WTC11 (cell line): ENCODE measurements around the gene SPDYC. TPM values are rescaled to one million over a fixed set of nuclear protein-coding genes. Genes with fewer than 3 reads are reported as not detected.

Experiments
- ATAC-seq: fragments of 200-7000 bp; cut with Tn5 transposase; 2 replicates; pipeline ENCODE4 v1.10.0; 2021; ENCODE audit warnings: mild to moderate bottlenecking, moderate library complexity
- CTCF ChIA-PET: fragments of 300-600 bp; sonication (Branson Sonifier 250); formaldehyde crosslinking; loops from one replicate; lab custom pipeline; 2021; ENCODE audit warnings: antibody characterized with exemption; lab: Charles Lee
- POLR2A ChIA-PET: fragments of 350-600 bp; sonication (Branson Sonifier 250); formaldehyde crosslinking; loops from one replicate; lab custom pipeline; 2021; ENCODE audit warnings: antibody characterized with exemption; lab: Charles Lee
- DNase-seq: peaks from one replicate; pipeline ENCODE4 v3.0.0; 2021; ENCODE audit warnings: low spot score
- H3K27ac Mint-ChIP-seq: 2 replicates; pipeline ENCODE4 v1.8.0; 2021; ENCODE audit warnings: mixed read lengths
- H3K27me3 Mint-ChIP-seq: 2 replicates; pipeline ENCODE4 v1.8.0; 2021; ENCODE audit warnings: low read depth, mild to moderate bottlenecking, moderate library complexity, mixed read lengths
- H3K36me3 Mint-ChIP-seq: 2 replicates; pipeline ENCODE4 v1.8.0; 2021; ENCODE audit warnings: mixed read lengths
- H3K4me1 Mint-ChIP-seq: 2 replicates; pipeline ENCODE4 v1.8.0; 2022; ENCODE audit warnings: mixed read lengths
- H3K4me3 Mint-ChIP-seq: 2 replicates; pipeline ENCODE4 v1.8.0; 2021; ENCODE audit warnings: mild to moderate bottlenecking, moderate library complexity, mixed read lengths
- H3K9me3 Mint-ChIP-seq: 2 replicates; pipeline ENCODE4 v1.8.0; 2021; ENCODE audit warnings: mixed read lengths
- AFF4 ChIP-seq: sonication (generic); formaldehyde crosslinking; IDR thresholded peaks from 2 replicates; pipeline ENCODE4 v1.8.1; 2023; ENCODE audit warnings: mild to moderate bottlenecking, missing genetic modification reagents, borderline replicate concordance
- ARID4B ChIP-seq: sonication (generic); formaldehyde crosslinking; IDR thresholded peaks from 2 replicates; pipeline ENCODE4 v1.8.0; 2023; ENCODE audit warnings: missing genetic modification reagents, mild to moderate bottlenecking, borderline replicate concordance
- CREB1 ChIP-seq: sonication (generic); formaldehyde crosslinking; IDR thresholded peaks from 2 replicates; pipeline ENCODE4 v1.8.0; 2023; ENCODE audit warnings: mild to moderate bottlenecking, missing genetic modification reagents
- E2F1 ChIP-seq: sonication (generic); formaldehyde crosslinking; IDR thresholded peaks from 2 replicates; pipeline ENCODE4 v1.8.0; 2022; ENCODE audit warnings: mild to moderate bottlenecking, missing genetic modification reagents
- E2F4 ChIP-seq: sonication (generic); formaldehyde crosslinking; IDR thresholded peaks from 2 replicates; pipeline ENCODE4 v1.8.1; 2022; ENCODE audit warnings: low read depth, mild to moderate bottlenecking, moderate library complexity, missing genetic modification reagents, borderline replicate concordance
- ESRRA ChIP-seq: sonication (generic); formaldehyde crosslinking; IDR thresholded peaks from 2 replicates; pipeline ENCODE4 v1.8.1; 2022; ENCODE audit warnings: mild to moderate bottlenecking, missing genetic modification reagents, borderline replicate concordance
- FOXK1 ChIP-seq: sonication (generic); formaldehyde crosslinking; IDR thresholded peaks from 2 replicates; pipeline ENCODE4 v1.8.0; 2022; ENCODE audit warnings: mild to moderate bottlenecking, moderate library complexity, missing genetic modification reagents
- FOXP1 ChIP-seq: sonication (generic); formaldehyde crosslinking; IDR thresholded peaks from 2 replicates; pipeline ENCODE4 v1.8.0; 2022; ENCODE audit warnings: missing genetic modification reagents, mild to moderate bottlenecking, moderate library complexity, borderline replicate concordance
- GABPB1 ChIP-seq: sonication (generic); formaldehyde crosslinking; IDR thresholded peaks from 2 replicates; pipeline ENCODE4 v1.8.1; 2023; ENCODE audit warnings: mild to moderate bottlenecking, missing genetic modification reagents
- JUN ChIP-seq: sonication (generic); formaldehyde crosslinking; IDR thresholded peaks from 2 replicates; pipeline ENCODE4 v1.8.0; 2023; ENCODE audit warnings: mild to moderate bottlenecking, missing genetic modification reagents
- NR2C2 ChIP-seq: sonication (generic); formaldehyde crosslinking; IDR thresholded peaks from 2 replicates; pipeline ENCODE4 v1.8.0; 2022; ENCODE audit warnings: mild to moderate bottlenecking, missing genetic modification reagents
- NR3C1 ChIP-seq: sonication (generic); formaldehyde crosslinking; conservative IDR thresholded peaks from 2 replicates; pipeline ENCODE4 v1.8.1; 2023; ENCODE audit warnings: low read depth, mild to moderate bottlenecking, missing genetic modification reagents
- RELA ChIP-seq: sonication (generic); formaldehyde crosslinking; IDR thresholded peaks from 2 replicates; pipeline ENCODE4 v1.8.1; 2022; ENCODE audit warnings: missing genetic modification reagents, mild to moderate bottlenecking, borderline replicate concordance
- SMAD3 ChIP-seq: sonication (generic); formaldehyde crosslinking; IDR thresholded peaks from 2 replicates; pipeline ENCODE4 v1.8.0; 2022; ENCODE audit warnings: missing genetic modification reagents, mild to moderate bottlenecking, borderline replicate concordance
- SP1 ChIP-seq: sonication (generic); formaldehyde crosslinking; conservative IDR thresholded peaks from 2 replicates; pipeline ENCODE4 v1.8.1; 2022; ENCODE audit warnings: missing genetic modification reagents
- TEAD1 ChIP-seq: sonication (generic); formaldehyde crosslinking; IDR thresholded peaks from 2 replicates; pipeline ENCODE4 v1.8.0; 2022; ENCODE audit warnings: mild to moderate bottlenecking, missing genetic modification reagents
- TEAD4 ChIP-seq: sonication (generic); formaldehyde crosslinking; IDR thresholded peaks from 2 replicates; pipeline ENCODE4 v1.8.0; 2022; ENCODE audit warnings: mild to moderate bottlenecking, missing genetic modification reagents
- TP53 ChIP-seq: sonication (generic); formaldehyde crosslinking; IDR thresholded peaks from 2 replicates; pipeline ENCODE4 v1.8.1; 2023; ENCODE audit warnings: mild to moderate bottlenecking, missing genetic modification reagents
- USF1 ChIP-seq: sonication (generic); formaldehyde crosslinking; IDR thresholded peaks from 2 replicates; pipeline ENCODE4 v1.8.0; 2022; ENCODE audit warnings: mild to moderate bottlenecking, missing genetic modification reagents
- ZNF121 ChIP-seq: sonication (generic); formaldehyde crosslinking; IDR thresholded peaks from 2 replicates; pipeline ENCODE4 v1.8.0; 2023; ENCODE audit warnings: missing genetic modification reagents
- ZNF232 ChIP-seq: sonication (generic); formaldehyde crosslinking; IDR thresholded peaks from 2 replicates; pipeline ENCODE4 v1.8.0; 2022; ENCODE audit warnings: mild to moderate bottlenecking, missing genetic modification reagents
- ZNF396 ChIP-seq: fragments of 250-450 bp; sonication (Bioruptor Pico); IDR thresholded peaks from 2 replicates; pipeline ENCODE4 v1.8.0; 2021; ENCODE audit warnings: mild to moderate bottlenecking, moderate library complexity, borderline replicate concordance
- ZNF512 ChIP-seq: sonication (generic); formaldehyde crosslinking; IDR thresholded peaks from 2 replicates; pipeline ENCODE4 v1.8.1; 2022; ENCODE audit warnings: missing genetic modification reagents, borderline replicate concordance
- total RNA-seq: library from RNA; stranded (reverse); gene quantifications from 3 replicates; pipeline ENCODE4 v1.2.3, GENCODE V29; 2021

SPDYC gene
- total RNA-seq, 1 experiment from 2014 or later = 0.35 TPM

GRCh38 chr11:65121865-65122696 lies 48.0 kb upstream of the SPDYC start, which contains the start of the genes FAU and MRPL49:
Gene FAU (minus strand): TSS chr11:65122134. CDS start chr11:65121813, 321 bp downstream.
Gene MRPL49 (plus strand): TSS chr11:65122321. CDS start chr11:65122347, 26 bp downstream.
- CTCF ChIA-PET = interaction anchor here (0.6 to 5.7 kb wide), 14 partner anchors 8 to 334 kb away, joined by 3 to 56 read pairs (median 4); partner anchors contain the start of genes ARL2, BATF2, CAPN1 and CDC42EP2
- Mint-ChIP-seq H3K27me3 (no peaks in the 10 kb centered on the region), H3K4me1 (peaks cover 17% of the 10 kb centered on the region), H3K27ac (peak within 1 kb of the TSS; percentile 100), H3K4me3 (peak within 1 kb of the TSS; percentile 99), H3K9me3 (no peaks in the 10 kb centered on the region), H3K36me3 (peaks cover 56% of the 10 kb centered on the region)
- ATAC-seq = peak; percentile 86
- DNase-seq = peak; percentile 99
- POLR2A ChIA-PET = interaction anchor here (0.5 to 2.4 kb wide), 11 partner anchors 10 to 380 kb away, joined by 3 to 19 read pairs (median 3); partner anchors contain the start of genes ARL2, CAPN1, SAC3D1 and SYVN1
- TF ChIP-seq CREB1 (CRISPR knock-in tag) (0 out of 2 replicates have a peak, but pooled peaks have one; percentile 31), SMAD3 (CRISPR knock-in tag) (peak; percentile 85; the same call in 1 of the 2 replicates), FOXK1 (CRISPR knock-in tag) (peak; percentile 97), NR2C2 (CRISPR knock-in tag) (0 out of 2 replicates have a peak, but pooled peaks have one; percentile 5), FOXP1 (CRISPR knock-in tag) (peak; percentile 48; the same call in 1 of the 2 replicates), TEAD4 (no peak; the same call in 1 of the 2 replicates), ARID4B (CRISPR knock-in tag) (0 out of 2 replicates have a peak, but pooled peaks have one; percentile 27), NR3C1 (no peak), E2F1 (CRISPR knock-in tag) (0 out of 2 replicates have a peak, but pooled peaks have one; percentile 15), RELA (CRISPR knock-in tag) (0 out of 2 replicates have a peak, but pooled peaks have one; percentile 25), E2F4 (CRISPR knock-in tag) (no peak), ZNF121 (peak; percentile 83; the same call in 1 of the 2 replicates), ZNF512 (CRISPR knock-in tag) (no peak), ESRRA (0 out of 2 replicates have a peak, but pooled peaks have one; percentile 5), GABPB1 (peak; percentile 60; the same call in 1 of the 2 replicates), SP1 (CRISPR knock-in tag) (peak; percentile 99), TEAD1 (peak; percentile 57; the same call in 1 of the 2 replicates), JUN (CRISPR knock-in tag) (no peak), ZNF396 (CRISPR knock-in tag) (no peak), ZNF232 (CRISPR knock-in tag) (peak; percentile 66), USF1 (CRISPR knock-in tag) (peak; percentile 36; the same call in 1 of the 2 replicates), AFF4 (CRISPR knock-in tag) (no peak), TP53 (CRISPR knock-in tag) (no peak)
